ENCODE results near the gene PM20D2.

The PM20D2 gene

GRCh38 chr6:89173634-89174033, 27.8 kb downstream of the PM20D2 start:
- Histone ChIP-seq H3K4me3 (ENCODE audit: insufficient read depth, low read length, poor library complexity, severe bottlenecking) (no peak overlapping the region), H4K20me1 (ENCODE audit: low read depth, low read length) (no peaks in the 10 kb centered on the region), H3K9ac (ENCODE audit: low read length) (no peak overlapping the region), H3F3A (ENCODE audit: insufficient read depth) (no peaks in the 10 kb centered on the region), H2AFZ (ENCODE audit: low read depth, low read length, severe bottlenecking) (no peak overlapping the region), H3K4me2 (ENCODE audit: low read depth, low read length, poor library complexity, severe bottlenecking) (no peak overlapping the region), H3K79me2 (ENCODE audit: insufficient read depth, low read length) (no peaks in the 10 kb centered on the region), H3K9me2 (replicated peaks; ENCODE audit: insufficient read depth, low read length) (no peaks in the 10 kb centered on the region), H3K27ac (ENCODE audit: low read depth, low read length) (no peak overlapping the region), H3K36me3 (ENCODE audit: low read length) (no peaks in the 10 kb centered on the region), H3K9me3 (ENCODE audit: insufficient read depth, low read length) (no peaks in the 10 kb centered on the region), H3K27me3 (ENCODE audit: low read length) (no peaks in the 10 kb centered on the region)
- TF ChIP-seq EZH2phosphoT487 (conservative IDR thresholded peaks at IDR 0.05; ENCODE audit: low read length) (no peak), CTCF (IDR thresholded peaks at IDR 0.05; ENCODE audit: insufficient read depth, low read length, poor library complexity, severe bottlenecking) (no peak)

GRCh38 chr6:89180112-89180511, 34.3 kb downstream of the PM20D2 start:
- no peaks in the 10 kb centered on the region for H3K27me3 ChIP-seq (ENCODE audit: low read length)
- H3K79me2 ChIP-seq (ENCODE audit: insufficient read depth, low read length): no peaks in the 10 kb centered on the region
- no peaks in the 10 kb centered on the region for H3K9me2 ChIP-seq (replicated peaks; ENCODE audit: insufficient read depth, low read length)
- no peak overlapping the region for H3K9ac ChIP-seq (ENCODE audit: low read length)
- TF ChIP-seq CTCF (IDR thresholded peaks at IDR 0.05; ENCODE audit: insufficient read depth, low read length, poor library complexity, severe bottlenecking) (no peak), EZH2phosphoT487 (conservative IDR thresholded peaks at IDR 0.05; ENCODE audit: low read length) (no peak)
- no peak overlapping the region for H3K4me3 ChIP-seq (ENCODE audit: insufficient read depth, low read length, poor library complexity, severe bottlenecking)
- H4K20me1 ChIP-seq (ENCODE audit: low read depth, low read length): no peaks in the 10 kb centered on the region
- H3K27ac ChIP-seq (ENCODE audit: low read depth, low read length): no peak overlapping the region
- H3K9me3 ChIP-seq (ENCODE audit: insufficient read depth, low read length): no peaks in the 10 kb centered on the region
- H3F3A ChIP-seq (ENCODE audit: insufficient read depth): no peaks in the 10 kb centered on the region
- H2AFZ ChIP-seq (ENCODE audit: low read depth, low read length, severe bottlenecking): no peak overlapping the region
- H3K36me3 ChIP-seq (ENCODE audit: low read length): no peaks in the 10 kb centered on the region
- no peak overlapping the region for H3K4me2 ChIP-seq (ENCODE audit: low read depth, low read length, poor library complexity, severe bottlenecking)

GRCh38 chr6:89180971-89181370, 35.1 kb downstream of the PM20D2 start:
- no peaks in the 10 kb centered on the region for H3K27me3 ChIP-seq (ENCODE audit: low read length)
- TF ChIP-seq EZH2phosphoT487 (conservative IDR thresholded peaks at IDR 0.05; ENCODE audit: low read length): no peak
- TF ChIP-seq CTCF (IDR thresholded peaks at IDR 0.05; ENCODE audit: insufficient read depth, low read length, poor library complexity, severe bottlenecking): no peak
- no peak overlapping the region for H3K27ac ChIP-seq (ENCODE audit: low read depth, low read length)
- no peaks in the 10 kb centered on the region for H3K9me2 ChIP-seq (replicated peaks; ENCODE audit: insufficient read depth, low read length)
- H3K9ac ChIP-seq (ENCODE audit: low read length): no peak overlapping the region
- no peak overlapping the region for H3K4me2 ChIP-seq (ENCODE audit: low read depth, low read length, poor library complexity, severe bottlenecking)
- H3K79me2 ChIP-seq (ENCODE audit: insufficient read depth, low read length): no peaks in the 10 kb centered on the region
- H3K9me3 ChIP-seq (ENCODE audit: insufficient read depth, low read length): no peaks in the 10 kb centered on the region
- H2AFZ ChIP-seq (ENCODE audit: low read depth, low read length, severe bottlenecking): no peak overlapping the region
- no peaks in the 10 kb centered on the region for H3K36me3 ChIP-seq (ENCODE audit: low read length)
- no peak overlapping the region for H3K4me3 ChIP-seq (ENCODE audit: insufficient read depth, low read length, poor library complexity, severe bottlenecking)
- no peaks in the 10 kb centered on the region for H3F3A ChIP-seq (ENCODE audit: insufficient read depth)
- H4K20me1 ChIP-seq (ENCODE audit: low read depth, low read length): no peaks in the 10 kb centered on the region
